Kidney (tissue), 14 donors: ENCODE results near the gene ASL. TPM values are rescaled to one million over a fixed set of nuclear protein-coding genes. Genes with fewer than 3 reads are reported as not detected.
"Not testable (repeated sequence)": the region's sequence is repeated elsewhere in the genome, so short reads cannot be mapped to it uniquely, and the experiment has no call there.

Experiments
- DNase-seq, 5 donors: peaks; one replicate each; pipeline ENCODE4 v3.0.0-alpha.2; 2013 to 2020
- FAIRE-seq: peaks from 2 replicates; lab custom pipeline; 2012; peaks lifted over from hg19 to GRCh38; lab: Jason Lieb, UNC
- H3K27ac ChIP-seq, 2 donors: one replicate each; pipeline ENCODE4 v1.7.0; 2013; ENCODE audit warnings: low read depth in 2 of 2, low read length in 2 of 2, inconsistent platforms in 1 of 2
- H3K27me3 ChIP-seq: one replicate; pipeline ENCODE4 v1.7.1; 2013; ENCODE audit warnings: low read length, inconsistent platforms; ENCODE audit not compliant: control insufficient read depth, insufficient read depth
- H3K36me3 ChIP-seq, 3 donors: one replicate each; pipeline versions ENCODE4 v1.7.0 to v1.7.1; 2013; ENCODE audit warnings: low read length in 3 of 3, control low read depth in 1 of 3, inconsistent platforms in 1 of 3; ENCODE audit not compliant: insufficient read depth in 3 of 3, control insufficient read depth in 2 of 3
- H3K4me1 ChIP-seq, 3 donors: one replicate each; pipeline versions ENCODE4 v1.7.0 to v1.7.1; 2013; ENCODE audit warnings: low read length in 3 of 3, inconsistent platforms in 1 of 3, low read depth in 1 of 3; ENCODE audit not compliant: control insufficient read depth in 2 of 3, insufficient read depth in 2 of 3
- H3K4me3 ChIP-seq, 3 donors: one replicate each; pipeline versions ENCODE4 v1.7.0 to v1.8.1; 2013; ENCODE audit warnings: low read length in 3 of 3, control low read depth in 1 of 3, inconsistent platforms in 1 of 3
- H3K9ac ChIP-seq, 3 donors: one replicate each; pipeline versions ENCODE4 v1.7.0 to v1.7.1; 2013; ENCODE audit warnings: low read length in 3 of 3, control low read depth in 1 of 3, inconsistent platforms in 1 of 3
- H3K9me3 ChIP-seq, 3 donors: one replicate each; pipeline versions ENCODE4 v1.7.0 to v1.7.1; 2013; ENCODE audit warnings: low read length in 3 of 3, control low read depth in 1 of 3, inconsistent platforms in 1 of 3; ENCODE audit not compliant: control insufficient read depth in 2 of 3, insufficient read depth in 1 of 3
- CTCF ChIP-seq: IDR thresholded peaks from 3 replicates; pipeline ENCODE4 v1.5.1; 2012; ENCODE audit warnings: mild to moderate bottlenecking, moderate library complexity, borderline replicate concordance; ENCODE audit not compliant: insufficient read depth; ENCODE audit errors: extremely low read depth
- intact Hi-C: fragments of 100-400 bp; cut with DNase I; formaldehyde crosslinking; loops from one replicate; pipeline ENCODE4 v1.11.1; 2022
- polyA plus RNA-seq: library from polyadenylated mRNA; stranded (reverse); fragments of 350-450 nt; fragmentation: Illumina TruSeq; extraction: RNeasy Lipid Tissue Mini Kit (QIAGEN cat#74804); gene quantifications from one replicate; pipeline ENCODE4 v1.2.3, GENCODE V29; 2014; ENCODE audit warnings: low read depth, low replicate concordance; ENCODE audit not compliant: insufficient read depth
- total RNA-seq: library from RNA; stranded (reverse); fragmentation: NEBNext Ultra II Directional; extraction: Animal tissue kit (Norgen Biotek cat#: 25700); gene quantifications from one replicate; pipeline ENCODE4 v1.2.1, GENCODE V29; 2021
- donor health status: control.
- donor health status: control.
- donor health status: control.
- donor health status: control.
- donor health status: control.
- donor health status: DM: yes; HTN: yes; CAD: no.
- donor health status: Normal renal cell carcinoma (clear cell type).

ASL gene
- total and polyA plus RNA-seq, 2 donors from 2014 or later, result 57.2 to 111 TPM

GRCh38 chr7:66055321-66055956 lies 20.2 kb upstream of the ASL start:
- H3K9me3 ChIP-seq, result no peaks in the 10 kb centered on the region
- FAIRE-seq, result no peak
- intact Hi-C loops, result no loop called here
- H3K9ac ChIP-seq, result no peak overlapping the region
- no peak for TF ChIP-seq CTCF
- DNase-seq, result no peak
- no peak overlapping the region for H3K4me3 ChIP-seq
- H3K36me3 ChIP-seq, result no peaks in the 10 kb centered on the region
- no peak overlapping the region for H3K27ac ChIP-seq
- no peaks in the 10 kb centered on the region for H3K27me3 ChIP-seq
- peaks cover 0 to 3% (median 0%) of the 10 kb centered on the region in 3 donors for H3K4me1 ChIP-seq

GRCh38 chr7:66060796-66061195 lies 14.8 kb upstream of the ASL start:
- FAIRE-seq (no peak), DNase-seq (no peak)
- H3K27ac ChIP-seq, result no peak overlapping the region
- H3K9me3 ChIP-seq, result no peaks in the 10 kb centered on the region
- intact Hi-C loops, result no loop called here
- no peak overlapping the region for H3K9ac ChIP-seq
- H3K27me3 ChIP-seq, result no peaks in the 10 kb centered on the region
- H3K4me3 ChIP-seq, result no peak overlapping the region
- TF ChIP-seq CTCF, result no peak
- H3K4me1 ChIP-seq, result no peaks in the 10 kb centered on the region
- no peaks in the 10 kb centered on the region for H3K36me3 ChIP-seq

GRCh38 chr7:66069732-66070131 lies 5.9 kb upstream of the ASL start:
- Histone ChIP-seq H3K36me3 (no peaks in the 10 kb centered on the region), H3K4me3 (no peak overlapping the region), H3K9ac (no peak overlapping the region), H3K27me3 (no peaks in the 10 kb centered on the region), H3K27ac (no peak overlapping the region), H3K9me3 (no peaks in the 10 kb centered on the region), H3K4me1 (no peaks in the 10 kb centered on the region)
- no peak for TF ChIP-seq CTCF
- DNase-seq (no peak), FAIRE-seq (no peak)
- intact Hi-C loops, result no loop called here

GRCh38 chr7:66070222-66070621 lies 5.4 kb upstream of the ASL start:
- no peak for DNase-seq
- intact Hi-C loops, result no loop called here
- no peak for TF ChIP-seq CTCF
- H3K9ac ChIP-seq, result no peak overlapping the region
- no peaks in the 10 kb centered on the region for H3K27me3 ChIP-seq
- H3K27ac ChIP-seq, result no peak overlapping the region
- H3K36me3 ChIP-seq, result no peaks in the 10 kb centered on the region
- no peak for FAIRE-seq
- H3K4me1 ChIP-seq, result no peaks in the 10 kb centered on the region
- H3K4me3 ChIP-seq, result no peak overlapping the region
- no peaks in the 10 kb centered on the region for H3K9me3 ChIP-seq

GRCh38 chr7:66072208-66072607 lies 3.4 kb upstream of the ASL start:
- H3K36me3 ChIP-seq, intact Hi-C loops: not testable (repeated sequence)
- DNase-seq, result peak in 1 of 5 donors; percentile 16

More at GRCh38 chr7:66072208-66072607, 3.4 kb upstream of the ASL start:
- not testable (repeated sequence) for FAIRE-seq, H3K4me1 ChIP-seq, H3K4me3 ChIP-seq, H3K9ac ChIP-seq, H3K27ac ChIP-seq, H3K9me3 ChIP-seq, H3K27me3 ChIP-seq
